ENCODE results near the gene ASPHD2.
A peak's percentile ranks its signal among the peaks of the same experiment; 100 is the strongest.

The ASPHD2 gene

DNA sequence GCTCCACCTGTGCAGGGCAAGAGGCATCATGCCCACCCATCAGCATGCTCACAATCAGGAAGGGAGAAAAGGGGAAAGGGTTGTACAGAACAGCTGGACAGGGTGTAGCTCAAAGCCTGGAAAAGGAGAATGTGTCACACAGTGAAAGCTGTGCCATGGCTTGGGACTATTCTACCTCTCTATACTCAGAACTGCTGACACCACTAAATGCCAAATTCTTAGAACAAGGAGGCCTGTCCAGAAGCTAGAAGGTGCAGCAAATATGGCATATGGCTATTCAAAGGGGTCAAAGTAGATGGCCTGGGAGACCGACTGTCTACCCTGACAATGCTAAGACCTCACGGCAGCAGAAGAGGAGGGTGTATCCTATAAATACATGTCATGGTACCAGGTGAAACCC, 41.7 kb downstream of the ASPHD2 start:
- H3K36me3 ChIP-seq (ENCODE audit: control insufficient read depth, insufficient read depth, low read length) = peaks cover 14% of the 10 kb centered on the region
- H3K9me3 ChIP-seq (ENCODE audit: control insufficient read depth, low read length) = no peaks in the 10 kb centered on the region
- H3K27me3 ChIP-seq (ENCODE audit: control insufficient read depth, insufficient read depth, low read length) = no peaks in the 10 kb centered on the region
- H3K9ac ChIP-seq (ENCODE audit: low read length) = no peak overlapping the region
- peaks cover 11% of the 10 kb centered on the region for H3K4me1 ChIP-seq (ENCODE audit: control insufficient read depth, insufficient read depth, low read length)
- H3K4me3 ChIP-seq (ENCODE audit: low read length) = no peak overlapping the region

DNA sequence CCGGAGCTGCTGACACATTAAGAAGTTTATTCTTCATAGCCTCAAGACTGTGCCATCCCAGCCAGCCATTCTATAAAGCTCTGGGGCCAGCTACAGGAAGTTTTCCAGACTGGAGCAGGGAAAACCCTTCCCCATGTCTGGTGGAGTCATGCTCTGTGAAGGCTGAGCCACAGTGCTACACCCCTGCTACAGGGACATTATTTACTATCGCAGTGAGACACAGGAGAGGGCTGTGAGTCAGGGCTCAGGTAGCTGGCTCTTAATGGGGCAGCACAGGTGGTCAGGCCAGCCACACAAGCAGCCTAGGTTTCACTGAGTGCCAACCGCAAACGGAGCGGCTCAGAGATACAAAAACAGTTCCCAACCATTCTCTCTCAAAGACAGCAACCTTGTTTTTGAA, 42.5 kb downstream of the ASPHD2 start:
- Histone ChIP-seq H3K9ac (ENCODE audit: low read length) (no peak overlapping the region), H3K4me3 (ENCODE audit: low read length) (no peak overlapping the region), H3K9me3 (ENCODE audit: control insufficient read depth, low read length) (no peaks in the 10 kb centered on the region), H3K27me3 (ENCODE audit: control insufficient read depth, insufficient read depth, low read length) (no peaks in the 10 kb centered on the region), H3K4me1 (ENCODE audit: control insufficient read depth, insufficient read depth, low read length) (peaks cover 11% of the 10 kb centered on the region), H3K36me3 (ENCODE audit: control insufficient read depth, insufficient read depth, low read length) (peaks cover 12% of the 10 kb centered on the region)

GRCh38 chr22:26474682-26475081, 45.6 kb downstream of the ASPHD2 start:
- H3K4me1 ChIP-seq (ENCODE audit: control insufficient read depth, insufficient read depth, low read length) = peaks cover 14% of the 10 kb centered on the region
- no peak overlapping the region for H3K4me3 ChIP-seq (ENCODE audit: low read length)
- no peaks in the 10 kb centered on the region for H3K9me3 ChIP-seq (ENCODE audit: control insufficient read depth, low read length)
- peaks cover 12% of the 10 kb centered on the region for H3K36me3 ChIP-seq (ENCODE audit: control insufficient read depth, insufficient read depth, low read length)
- no peaks in the 10 kb centered on the region for H3K27me3 ChIP-seq (ENCODE audit: control insufficient read depth, insufficient read depth, low read length)
- H3K9ac ChIP-seq (ENCODE audit: low read length) = no peak overlapping the region

- H3K9ac ChIP-seq (ENCODE audit: low read length) = no peak overlapping the region
- H3K4me1 ChIP-seq (ENCODE audit: control insufficient read depth, insufficient read depth, low read length) = peaks cover 20% of the 10 kb centered on the region
- no peaks in the 10 kb centered on the region for H3K9me3 ChIP-seq (ENCODE audit: control insufficient read depth, low read length)
- no peak overlapping the region for H3K4me3 ChIP-seq (ENCODE audit: low read length)
- no peaks in the 10 kb centered on the region for H3K27me3 ChIP-seq (ENCODE audit: control insufficient read depth, insufficient read depth, low read length)
- H3K36me3 ChIP-seq (ENCODE audit: control insufficient read depth, insufficient read depth, low read length) = no peaks in the 10 kb centered on the region
Observed at GRCh38 chr22:26476705-26477340, 47.8 kb downstream of the ASPHD2 start.

- Histone ChIP-seq H3K9ac (ENCODE audit: low read length) (no peak overlapping the region), H3K4me1 (ENCODE audit: control insufficient read depth, insufficient read depth, low read length) (peaks cover 17% of the 10 kb centered on the region), H3K4me3 (ENCODE audit: low read length) (no peak overlapping the region), H3K27me3 (ENCODE audit: control insufficient read depth, insufficient read depth, low read length) (no peaks in the 10 kb centered on the region), H3K9me3 (ENCODE audit: control insufficient read depth, low read length) (no peaks in the 10 kb centered on the region), H3K36me3 (ENCODE audit: control insufficient read depth, insufficient read depth, low read length) (no peaks in the 10 kb centered on the region)
Observed at GRCh38 chr22:26477341-26477731, 48.3 kb downstream of the ASPHD2 start.

DNA sequence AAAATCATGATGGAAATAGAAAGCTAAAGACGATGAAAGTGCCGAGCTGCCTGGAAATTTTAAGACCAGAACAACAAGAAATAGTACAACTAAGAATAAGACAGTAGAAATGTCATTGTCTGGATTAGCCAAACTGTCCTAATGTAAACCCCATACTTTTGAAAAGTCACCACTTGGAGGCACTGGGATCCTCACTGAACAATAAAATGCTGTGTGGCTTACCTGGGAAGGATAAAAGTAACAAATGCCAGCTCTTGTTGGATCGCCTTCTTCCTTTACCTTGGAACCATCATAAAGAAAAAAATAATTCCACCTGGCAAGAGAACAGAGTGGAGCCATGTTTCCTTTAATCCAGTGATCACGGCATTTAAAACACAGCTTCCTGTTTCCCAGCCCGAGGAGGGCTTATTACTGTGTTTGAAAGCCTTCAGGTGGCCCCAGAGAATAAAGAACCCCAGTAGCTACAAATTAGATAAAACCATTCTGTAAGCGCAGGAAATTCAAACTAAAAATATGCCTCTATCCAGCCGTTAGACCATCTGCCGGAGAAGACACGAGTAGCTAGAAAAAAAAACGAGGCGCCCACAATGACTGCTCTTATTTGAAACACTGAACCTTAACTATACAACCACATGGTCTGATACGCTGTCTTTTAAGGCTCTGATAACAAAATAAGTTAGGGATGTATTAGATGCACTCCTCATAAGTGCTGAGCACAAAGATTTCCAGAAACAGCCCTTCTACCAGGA, 50.2 kb downstream of the ASPHD2 start:
- Histone ChIP-seq H3K4me3 (ENCODE audit: low read length) (peak overlapping the region; percentile 10), H3K9me3 (ENCODE audit: control insufficient read depth, low read length) (no peaks in the 10 kb centered on the region), H3K4me1 (ENCODE audit: control insufficient read depth, insufficient read depth, low read length) (peaks cover 28% of the 10 kb centered on the region), H3K9ac (ENCODE audit: low read length) (peak overlapping the region; percentile 57), H3K36me3 (ENCODE audit: control insufficient read depth, insufficient read depth, low read length) (no peaks in the 10 kb centered on the region), H3K27me3 (ENCODE audit: control insufficient read depth, insufficient read depth, low read length) (no peaks in the 10 kb centered on the region)

GRCh38 chr22:26479792-26480610, 50.9 kb downstream of the ASPHD2 start:
- peaks cover 33% of the 10 kb centered on the region for H3K4me1 ChIP-seq (ENCODE audit: control insufficient read depth, insufficient read depth, low read length)
- H3K9ac ChIP-seq (ENCODE audit: low read length) = peak overlapping the region; percentile 57
- H3K36me3 ChIP-seq (ENCODE audit: control insufficient read depth, insufficient read depth, low read length) = no peaks in the 10 kb centered on the region
- H3K9me3 ChIP-seq (ENCODE audit: control insufficient read depth, low read length) = no peaks in the 10 kb centered on the region
- H3K27me3 ChIP-seq (ENCODE audit: control insufficient read depth, insufficient read depth, low read length) = no peaks in the 10 kb centered on the region
- H3K4me3 ChIP-seq (ENCODE audit: low read length) = no peak overlapping the region

- Histone ChIP-seq H3K9ac (ENCODE audit: low read length) (no peak overlapping the region), H3K9me3 (ENCODE audit: control insufficient read depth, low read length) (no peaks in the 10 kb centered on the region), H3K4me3 (ENCODE audit: low read length) (no peak overlapping the region), H3K27me3 (ENCODE audit: control insufficient read depth, insufficient read depth, low read length) (no peaks in the 10 kb centered on the region), H3K36me3 (ENCODE audit: control insufficient read depth, insufficient read depth, low read length) (no peaks in the 10 kb centered on the region), H3K4me1 (ENCODE audit: control insufficient read depth, insufficient read depth, low read length) (peaks cover 33% of the 10 kb centered on the region)
Observed at GRCh38 chr22:26480611-26480932, 51.5 kb downstream of the ASPHD2 start.

DNA sequence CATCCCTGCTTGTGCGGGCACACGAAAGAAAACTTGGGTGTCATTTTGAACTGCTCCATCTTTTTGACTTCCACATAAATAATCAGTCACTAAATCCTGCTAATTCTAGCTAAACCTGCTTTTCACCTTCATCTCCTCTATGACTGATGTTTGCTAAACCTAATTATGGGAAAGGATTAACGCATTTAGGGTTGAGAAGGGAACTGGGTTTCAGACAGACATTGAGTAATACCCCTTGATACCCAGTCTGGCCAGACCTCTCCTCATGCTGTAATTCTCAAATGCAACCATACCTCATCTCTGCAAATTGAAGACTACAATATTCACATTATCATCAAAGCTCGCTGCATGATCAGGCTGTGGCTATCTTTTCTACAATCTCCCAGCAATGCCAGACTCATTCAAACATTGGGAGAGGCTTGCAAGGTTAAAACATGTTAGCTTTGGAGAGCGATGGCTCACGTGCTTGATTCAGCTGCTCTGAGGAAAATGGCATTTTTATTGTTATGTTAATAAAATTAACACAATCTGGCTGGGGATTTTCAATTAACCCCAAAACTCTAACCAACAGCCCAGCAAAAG, 52.1 kb downstream of the ASPHD2 start:
- Histone ChIP-seq H3K4me3 (ENCODE audit: low read length) (no peak overlapping the region), H3K27me3 (ENCODE audit: control insufficient read depth, insufficient read depth, low read length) (no peaks in the 10 kb centered on the region), H3K9ac (ENCODE audit: low read length) (no peak overlapping the region), H3K36me3 (ENCODE audit: control insufficient read depth, insufficient read depth, low read length) (no peaks in the 10 kb centered on the region), H3K4me1 (ENCODE audit: control insufficient read depth, insufficient read depth, low read length) (peaks cover 33% of the 10 kb centered on the region), H3K9me3 (ENCODE audit: control insufficient read depth, low read length) (no peaks in the 10 kb centered on the region)

GRCh38 chr22:26481694-26482093, 52.6 kb downstream of the ASPHD2 start:
- no peaks in the 10 kb centered on the region for H3K36me3 ChIP-seq (ENCODE audit: control insufficient read depth, insufficient read depth, low read length)
- H3K4me1 ChIP-seq (ENCODE audit: control insufficient read depth, insufficient read depth, low read length) = peaks cover 33% of the 10 kb centered on the region
- no peak overlapping the region for H3K4me3 ChIP-seq (ENCODE audit: low read length)
- H3K27me3 ChIP-seq (ENCODE audit: control insufficient read depth, insufficient read depth, low read length) = no peaks in the 10 kb centered on the region
- H3K9me3 ChIP-seq (ENCODE audit: control insufficient read depth, low read length) = no peaks in the 10 kb centered on the region
- H3K9ac ChIP-seq (ENCODE audit: low read length) = no peak overlapping the region

DNA sequence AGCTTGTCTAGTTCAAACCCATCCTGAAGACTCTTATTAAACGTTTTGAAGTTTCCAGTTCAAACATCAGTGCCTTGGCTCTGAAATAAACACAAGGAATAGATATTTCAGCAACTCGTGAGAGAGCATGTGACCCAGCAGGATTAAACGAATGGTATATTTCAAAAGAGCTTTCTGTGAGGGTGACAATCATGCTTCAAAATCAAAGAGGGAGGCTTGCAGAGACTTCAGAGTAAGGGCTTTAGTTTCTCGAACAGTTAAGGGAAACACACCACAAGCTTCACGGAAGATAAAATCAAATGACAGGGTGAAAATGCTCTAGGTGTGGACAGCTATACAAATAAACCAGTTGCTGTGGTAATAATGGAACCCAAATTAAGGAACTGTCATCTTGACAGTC, 53.1 kb downstream of the ASPHD2 start:
- no peaks in the 10 kb centered on the region for H3K36me3 ChIP-seq (ENCODE audit: control insufficient read depth, insufficient read depth, low read length)
- H3K9ac ChIP-seq (ENCODE audit: low read length) = no peak overlapping the region
- H3K27me3 ChIP-seq (ENCODE audit: control insufficient read depth, insufficient read depth, low read length) = no peaks in the 10 kb centered on the region
- no peak overlapping the region for H3K4me3 ChIP-seq (ENCODE audit: low read length)
- H3K9me3 ChIP-seq (ENCODE audit: control insufficient read depth, low read length) = no peaks in the 10 kb centered on the region
- peaks cover 33% of the 10 kb centered on the region for H3K4me1 ChIP-seq (ENCODE audit: control insufficient read depth, insufficient read depth, low read length)

GRCh38 chr22:26483043-26483438, 54.0 kb downstream of the ASPHD2 start:
- H3K4me1 ChIP-seq (ENCODE audit: control insufficient read depth, insufficient read depth, low read length) = peaks cover 33% of the 10 kb centered on the region

More at GRCh38 chr22:26483043-26483438, 54.0 kb downstream of the ASPHD2 start:
- no peaks in the 10 kb centered on the region for H3K27me3 ChIP-seq (ENCODE audit: control insufficient read depth, insufficient read depth, low read length)
- H3K4me3 ChIP-seq (ENCODE audit: low read length) = peak overlapping the region; percentile 85
- peak overlapping the region; percentile 97 for H3K9ac ChIP-seq (ENCODE audit: low read length)
- no peaks in the 10 kb centered on the region for H3K9me3 ChIP-seq (ENCODE audit: control insufficient read depth, low read length)
- H3K36me3 ChIP-seq (ENCODE audit: control insufficient read depth, insufficient read depth, low read length) = no peaks in the 10 kb centered on the region
